Activated CD8-positive, alpha-beta memory T cell treated with anti-CD3 and anti-CD28 coated beads for 1 hour (primary cell): Measurements from ENCODE around the gene IGSF21.
"Not testable (repeated sequence)": the region's sequence is repeated elsewhere in the genome, so short reads cannot be mapped to it uniquely, and the experiment has no call there.

Experiments
- DNase-seq, 2 donors: peaks; one replicate each; pipeline ENCODE4 v3.0.0-alpha.2; 2020; ENCODE audit warnings: low read depth in 1 of 2; ENCODE audit errors: extremely low read depth in 1 of 2

Gene IGSF21

GRCh38 chr1:18144916-18145647 lies 37.5 kb downstream of the IGSF21 start:
- DNase-seq = no peak

- no peak for DNase-seq
These were observed 38.4 kb downstream of the IGSF21 start for GRCh38 chr1:18145851-18146618.

GRCh38 chr1:18146886-18147285 lies 39.3 kb downstream of the IGSF21 start:
- no peak for DNase-seq

- DNase-seq = no peak
These were observed 40.1 kb downstream of the IGSF21 start for GRCh38 chr1:18147672-18148071.

GRCh38 chr1:18148461-18148860 lies 40.9 kb downstream of the IGSF21 start:
- no peak for DNase-seq

- DNase-seq = no peak
These were observed 41.5 kb downstream of the IGSF21 start for GRCh38 chr1:18149027-18149641.

GRCh38 chr1:18151436-18152122 lies 44.0 kb downstream of the IGSF21 start:
- DNase-seq = no peak

- no peak for DNase-seq
These were observed 47.0 kb downstream of the IGSF21 start for GRCh38 chr1:18154430-18155194.

GRCh38 chr1:18155881-18156385 lies 48.3 kb downstream of the IGSF21 start:
- no peak for DNase-seq

GRCh38 chr1:18157352-18157751 lies 49.8 kb downstream of the IGSF21 start:
- DNase-seq = no peak

- DNase-seq = no peak
These were observed 50.4 kb downstream of the IGSF21 start for GRCh38 chr1:18157968-18158367.

GRCh38 chr1:18158714-18159113 lies 51.1 kb downstream of the IGSF21 start:
- DNase-seq = no peak

GRCh38 chr1:18160290-18160942 lies 52.8 kb downstream of the IGSF21 start:
- DNase-seq = no peak

- no peak for DNase-seq
These were observed 54.1 kb downstream of the IGSF21 start for GRCh38 chr1:18161690-18162089.

GRCh38 chr1:18165640-18166039 lies 58.0 kb downstream of the IGSF21 start:
- not testable (repeated sequence) for DNase-seq

- no peak for DNase-seq
These were observed 58.7 kb downstream of the IGSF21 start for GRCh38 chr1:18166341-18166740.

- DNase-seq = no peak
These were observed 59.3 kb downstream of the IGSF21 start for GRCh38 chr1:18166929-18167328.

- DNase-seq = no peak
These were observed 62.8 kb downstream of the IGSF21 start for GRCh38 chr1:18170444-18170843.

GRCh38 chr1:18174037-18174436 lies 66.4 kb downstream of the IGSF21 start:
- DNase-seq = no peak

- DNase-seq = no peak
These were observed 67.5 kb downstream of the IGSF21 start for GRCh38 chr1:18175051-18175450.
